K562 (cell line): ENCODE data around the gene PHTF2. TPM values are rescaled to one million over a fixed set of nuclear protein-coding genes. Genes with fewer than 3 reads are reported as not detected.

ENCODE experiments used
- BRD9 ChIP-seq: fragments of 450-650 bp; IDR thresholded peaks from 2 replicates; pipeline ENCODE4 v1.6.1; 2018; ENCODE audit warnings: low read depth; ENCODE audit not compliant: partially characterized antibody
- CCAR2 ChIP-seq: fragments of 200-400 bp; formaldehyde crosslinking; IDR thresholded peaks from 2 replicates; pipeline ENCODE4 v1.6.1; 2017; ENCODE audit warnings: mild to moderate bottlenecking, low read depth, low read length
- CCNT2 ChIP-seq: IDR thresholded peaks from 2 replicates; pipeline ENCODE4 v1.6.1; 2011; ENCODE audit warnings: borderline replicate concordance, low read depth, mild to moderate bottlenecking, moderate library complexity, mixed read lengths, low read length; ENCODE audit not compliant: insufficient read length; ENCODE audit errors: extremely low read depth
- CHCHD3 ChIP-seq: fragments of 250-450 bp; sonication (Bioruptor Pico); IDR thresholded peaks from 2 replicates; pipeline ENCODE4 v2.1.2; 2022; ENCODE audit warnings: mild to moderate bottlenecking
- CHD2 ChIP-seq: IDR thresholded peaks from 2 replicates; pipeline ENCODE4 v1.6.1; 2011; ENCODE audit warnings: low read depth, low read length
- DACH1 ChIP-seq: fragments of 450-650 bp; IDR thresholded peaks from 2 replicates; pipeline ENCODE4 v1.6.1; 2018; ENCODE audit not compliant: partially characterized antibody
- DPF2 ChIP-seq: fragments of 450-650 bp; IDR thresholded peaks from 2 replicates; pipeline ENCODE4 v1.6.1; 2016
- ERF ChIP-seq: fragments of 450-650 bp; formaldehyde crosslinking; IDR thresholded peaks from 2 replicates; pipeline ENCODE4 v1.4.0; 2020; ENCODE audit warnings: mild to moderate bottlenecking, mixed read lengths
- GTF2E2 ChIP-seq: fragments of 200-800 bp; sonication (Bioruptor generic); IDR thresholded peaks from 2 replicates; pipeline ENCODE4 v1.6.1; 2016; ENCODE audit warnings: missing genetic modification characterization, missing compliant biosample characterization
- HNRNPLL ChIP-seq: fragments of 200-400 bp; formaldehyde crosslinking; IDR thresholded peaks from 2 replicates; pipeline ENCODE4 v1.6.1; 2017; ENCODE audit warnings: low read length, low read depth, mild to moderate bottlenecking; ENCODE audit not compliant: poor library complexity, severe bottlenecking
- ILF3 ChIP-seq: fragments of 450-650 bp; IDR thresholded peaks from 2 replicates; pipeline ENCODE4 v1.6.1; 2018; ENCODE audit warnings: antibody characterized with exemption, mild to moderate bottlenecking, moderate library complexity, borderline replicate concordance
- LARP7 ChIP-seq: fragments of 450-650 bp; IDR thresholded peaks from 2 replicates; pipeline ENCODE4 v1.6.1; 2016
- MAFF ChIP-seq: IDR thresholded peaks from 2 replicates; pipeline ENCODE4 v1.6.1; 2012; ENCODE audit warnings: low read length, improper control_type of control experiment
- MEF2D ChIP-seq: conservative IDR thresholded peaks from 2 replicates; pipeline ENCODE4 v1.6.1; 2016; ENCODE audit warnings: low read depth, missing genetic modification characterization, missing compliant biosample characterization
- NFIX ChIP-seq: fragments of 250-450 bp; sonication (Bioruptor Pico); IDR thresholded peaks from 2 replicates; pipeline ENCODE4 v1.4.0; 2020; ENCODE audit warnings: low read depth, mild to moderate bottlenecking, moderate library complexity
- PHF20 ChIP-seq: fragments of 450-650 bp; IDR thresholded peaks from 2 replicates; pipeline ENCODE4 v1.6.1; 2018; ENCODE audit not compliant: partially characterized antibody
- RCOR1 ChIP-seq, 2 experiments: IDR thresholded peaks; 2 replicates each; pipeline ENCODE4 v1.6.1; 2012; ENCODE audit warnings: low read depth in 2 of 2, low read length in 2 of 2, borderline replicate concordance in 1 of 2, improper control_type of control experiment in 1 of 2
- SIN3A ChIP-seq, 2 experiments: fragments of 150-350 bp in 1 of 2; IDR thresholded peaks; 2 replicates each; pipeline ENCODE4 v1.6.1; 2011 to 2016; ENCODE audit warnings: borderline replicate concordance in 2 of 2, low read depth in 2 of 2, low read length in 2 of 2, mild to moderate bottlenecking in 2 of 2, moderate library complexity in 2 of 2; ENCODE audit not compliant: control insufficient read depth in 1 of 2
- SIX5 ChIP-seq, 2 experiments: IDR thresholded peaks; 2 replicates each; pipeline ENCODE4 v1.6.1; 2011; ENCODE audit warnings: low read length in 2 of 2, borderline replicate concordance in 1 of 2, low read depth in 1 of 2, mild to moderate bottlenecking in 1 of 2, moderate library complexity in 1 of 2; ENCODE audit not compliant: insufficient read depth in 1 of 2
- SMARCA4 ChIP-seq: fragments of 450-650 bp; IDR thresholded peaks from 2 replicates; pipeline ENCODE4 v1.6.1; 2016
- STAT5B ChIP-seq: fragments of 250-450 bp; sonication (Bioruptor Pico); IDR thresholded peaks from 2 replicates; pipeline ENCODE4 v1.8.0; 2021; ENCODE audit warnings: mild to moderate bottlenecking, inconsistent platforms
- TRIM28 ChIP-seq: fragments of 450-650 bp; IDR thresholded peaks from 2 replicates; pipeline ENCODE4 v1.6.1; 2017
- U2AF1 ChIP-seq: fragments of 200-400 bp; formaldehyde crosslinking; optimal IDR thresholded peaks from 2 replicates; pipeline ENCODE3; 2017; ENCODE audit warnings: mild to moderate bottlenecking, low read depth, low read length, moderate library complexity
- ZBTB8A ChIP-seq: fragments of 450-650 bp; IDR thresholded peaks from 2 replicates; pipeline ENCODE4 v1.6.1; 2018; ENCODE audit warnings: mild to moderate bottlenecking, moderate library complexity; ENCODE audit not compliant: partially characterized antibody
- ZFP1 ChIP-seq: fragments of 450-650 bp; formaldehyde crosslinking; IDR thresholded peaks from 2 replicates; pipeline ENCODE4 v1.4.0; 2020; ENCODE audit warnings: mild to moderate bottlenecking, mixed read lengths
- ZNF143 ChIP-seq: sonication (generic); formaldehyde crosslinking; IDR thresholded peaks from 2 replicates; pipeline ENCODE4 v1.9.0; 2022; ENCODE audit warnings: mild to moderate bottlenecking, missing genetic modification reagents
- ZNF766 ChIP-seq: fragments of 200-800 bp; sonication (Bioruptor generic); conservative IDR thresholded peaks from 2 replicates; pipeline ENCODE4 v1.6.1; 2016; ENCODE audit warnings: missing genetic modification characterization, missing compliant biosample characterization
- polyA plus RNA-seq, 8 experiments: library from polyadenylated mRNA; depleted of rRNA in 4 of 8; stranded (reverse) in 5 of 8; unstranded in 3 of 8; fragments of >200 nt; fragmentation: Nextera tagmentation in 2 of 8; fragmentation: Illumina TruSeq in 1 of 8; extraction: Ambion mirVana in 2 of 8; extraction: Trizol in 1 of 8; gene quantifications; 2 replicates each; pipeline versions ENCODE4 v1.2.1 to v1.2.3, GENCODE V29; 2011 to 2014; ENCODE audit warnings: inconsistent platforms in 1 of 8, missing spikeins in 1 of 8
- total RNA-seq, 7 experiments: library from RNA; depleted of rRNA in 6 of 7; stranded (reverse); fragments of >200 nt in 6 of 7; fragmentation: Illumina TruSeq in 2 of 7; extraction: Trizol in 2 of 7; gene quantifications; 2 replicates each; pipeline versions ENCODE4 v1.2.1 to v1.2.3, GENCODE V29; 2011 to 2021; ENCODE audit warnings: low replicate concordance in 1 of 7
- TF ChIP-seq, protein P1 (sequence below): fragments of 250-450 bp; sonication (Bioruptor Pico); IDR thresholded peaks from 2 replicates; pipeline ENCODE4 v1.9.0; 2021; ENCODE audit warnings: mild to moderate bottlenecking, inconsistent platforms
- TF ChIP-seq, protein P2 (sequence below): fragments of 450-650 bp; formaldehyde crosslinking; IDR thresholded peaks from 2 replicates; pipeline ENCODE4 v1.4.0; 2022; ENCODE audit warnings: mild to moderate bottlenecking, moderate library complexity
- TF ChIP-seq, protein P3 (sequence below): fragments of 250-450 bp; sonication (Bioruptor Pico); IDR thresholded peaks from 2 replicates; pipeline ENCODE4 v1.5.0; 2021

PHTF2 gene
- total and polyA plus RNA-seq, 9 of the 15 experiments (the other 6 are each of a cell fraction or from before 2014, with no cell fraction given) = 17.9 to 43.6 (median 25.4) TPM

DNA sequence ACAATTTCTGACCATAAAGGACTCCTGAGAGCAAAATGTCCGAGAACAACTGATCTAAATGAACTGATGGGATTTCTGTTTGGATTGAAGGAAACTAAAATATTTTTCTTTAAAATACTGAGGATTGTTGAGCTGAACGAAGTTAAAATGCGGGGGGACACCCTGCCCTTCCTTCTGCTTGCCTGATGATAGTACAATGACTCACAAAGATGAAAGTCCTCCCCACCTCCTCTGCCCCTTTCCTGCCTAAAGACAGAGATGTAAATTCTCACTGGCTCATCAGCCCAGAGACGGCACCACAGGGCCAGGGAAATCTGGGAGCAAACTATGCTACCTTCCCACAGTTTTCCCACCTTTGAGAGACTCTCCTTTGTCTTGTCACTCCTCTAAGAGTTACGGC lies 180.6 kb downstream of the PHTF2 start (continued):
- TF ChIP-seq LARP7 (no peak), PHF20 (no peak), GTF2E2 (tag) (no peak), CHCHD3 (CRISPR knock-in tag) (no peak), CHD2 (no peak), ZFP1 (CRISPR knock-in tag) (no peak), NFIX (no peak), DACH1 (no peak), BRD9 (no peak), U2AF1 (no peak), ZNF143 (CRISPR knock-in tag) (no peak), RCOR1 (IDR thresholded peaks at IDR 0.05; ENCODE audit: borderline replicate concordance in 1 of 2, low read depth in 2 of 2, low read length in 2 of 2) (peak in 1 of 2 experiments; percentile 23; a peak in 1 of 4 replicates), ZBTB8A (no peak), SMARCA4 (peak; percentile 78), CCNT2 (no peak), SIX5 (IDR thresholded peaks at IDR 0.05; ENCODE audit: borderline replicate concordance in 1 of 2, insufficient read depth in 1 of 2, low read depth in 1 of 2, low read length in 2 of 2) (no peak), SIN3A (IDR thresholded peaks at IDR 0.05; ENCODE audit: borderline replicate concordance in 2 of 2, control insufficient read depth in 1 of 2, low read depth in 2 of 2, low read length in 2 of 2) (no peak), TRIM28 (no peak), MEF2D (tag) (no peak), ZNF766 (CRISPR knock-in tag) (no peak), ILF3 (no peak), ERF (CRISPR knock-in tag) (no peak), HNRNPLL (no peak), DPF2 (peak; percentile 59), STAT5B (CRISPR knock-in tag) (no peak), CCAR2 (no peak), MAFF (no peak)
- TF ChIP-seq, protein P1, sequence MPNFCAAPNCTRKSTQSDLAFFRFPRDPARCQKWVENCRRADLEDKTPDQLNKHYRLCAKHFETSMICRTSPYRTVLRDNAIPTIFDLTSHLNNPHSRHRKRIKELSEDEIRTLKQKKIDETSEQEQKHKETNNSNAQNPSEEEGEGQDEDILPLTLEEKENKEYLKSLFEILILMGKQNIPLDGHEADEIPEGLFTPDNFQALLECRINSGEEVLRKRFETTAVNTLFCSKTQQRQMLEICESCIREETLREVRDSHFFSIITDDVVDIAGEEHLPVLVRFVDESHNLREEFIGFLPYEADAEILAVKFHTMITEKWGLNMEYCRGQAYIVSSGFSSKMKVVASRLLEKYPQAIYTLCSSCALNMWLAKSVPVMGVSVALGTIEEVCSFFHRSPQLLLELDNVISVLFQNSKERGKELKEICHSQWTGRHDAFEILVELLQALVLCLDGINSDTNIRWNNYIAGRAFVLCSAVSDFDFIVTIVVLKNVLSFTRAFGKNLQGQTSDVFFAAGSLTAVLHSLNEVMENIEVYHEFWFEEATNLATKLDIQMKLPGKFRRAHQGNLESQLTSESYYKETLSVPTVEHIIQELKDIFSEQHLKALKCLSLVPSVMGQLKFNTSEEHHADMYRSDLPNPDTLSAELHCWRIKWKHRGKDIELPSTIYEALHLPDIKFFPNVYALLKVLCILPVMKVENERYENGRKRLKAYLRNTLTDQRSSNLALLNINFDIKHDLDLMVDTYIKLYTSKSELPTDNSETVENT (CRISPR knock-in tag) = no peak
- TF ChIP-seq, protein P2, sequence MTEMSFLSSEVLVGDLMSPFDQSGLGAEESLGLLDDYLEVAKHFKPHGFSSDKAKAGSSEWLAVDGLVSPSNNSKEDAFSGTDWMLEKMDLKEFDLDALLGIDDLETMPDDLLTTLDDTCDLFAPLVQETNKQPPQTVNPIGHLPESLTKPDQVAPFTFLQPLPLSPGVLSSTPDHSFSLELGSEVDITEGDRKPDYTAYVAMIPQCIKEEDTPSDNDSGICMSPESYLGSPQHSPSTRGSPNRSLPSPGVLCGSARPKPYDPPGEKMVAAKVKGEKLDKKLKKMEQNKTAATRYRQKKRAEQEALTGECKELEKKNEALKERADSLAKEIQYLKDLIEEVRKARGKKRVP = no peak
- TF ChIP-seq, protein P3, sequence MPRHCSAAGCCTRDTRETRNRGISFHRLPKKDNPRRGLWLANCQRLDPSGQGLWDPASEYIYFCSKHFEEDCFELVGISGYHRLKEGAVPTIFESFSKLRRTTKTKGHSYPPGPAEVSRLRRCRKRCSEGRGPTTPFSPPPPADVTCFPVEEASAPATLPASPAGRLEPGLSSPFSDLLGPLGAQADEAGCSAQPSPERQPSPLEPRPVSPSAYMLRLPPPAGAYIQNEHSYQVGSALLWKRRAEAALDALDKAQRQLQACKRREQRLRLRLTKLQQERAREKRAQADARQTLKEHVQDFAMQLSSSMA (CRISPR knock-in tag) = no peak
